ENCODE data around the gene SLC22A23.

The SLC22A23 gene

DNA sequence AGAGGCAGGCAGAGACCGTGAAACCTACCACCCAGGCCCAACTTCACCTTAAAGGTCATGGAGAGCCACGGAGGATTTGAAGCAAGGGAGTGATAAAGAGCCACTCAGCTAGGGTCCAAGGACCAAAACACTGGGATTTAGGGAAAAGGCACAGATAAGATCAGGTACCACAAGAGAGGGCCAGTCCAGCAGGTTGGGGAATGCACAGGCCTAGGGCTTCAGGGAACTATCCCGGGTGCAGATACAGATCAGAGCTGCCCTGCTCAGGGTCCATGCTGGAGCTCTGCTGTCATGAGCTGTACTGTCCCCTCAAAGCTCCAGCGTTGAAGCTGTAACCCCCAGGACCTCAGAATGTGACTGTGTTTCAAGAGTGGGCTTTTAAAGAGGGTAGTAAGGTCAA, 16.9 kb downstream of the SLC22A23 start:
- Histone ChIP-seq H3K4me1 (ENCODE audit: control insufficient read depth, low read depth, low read length) (peaks cover 16% of the 10 kb centered on the region), H3K36me3 (ENCODE audit: control insufficient read depth, low read depth, low read length) (no peaks in the 10 kb centered on the region), H3K9ac (ENCODE audit: low read length) (no peak overlapping the region), H3K27me3 (ENCODE audit: control insufficient read depth, insufficient read depth, low read length) (no peaks in the 10 kb centered on the region), H3K27ac (ENCODE audit: low read length) (no peak overlapping the region), H3K9me3 (ENCODE audit: control insufficient read depth, low read depth, low read length) (no peaks in the 10 kb centered on the region), H3K4me3 (ENCODE audit: low read length) (no peak overlapping the region)

DNA sequence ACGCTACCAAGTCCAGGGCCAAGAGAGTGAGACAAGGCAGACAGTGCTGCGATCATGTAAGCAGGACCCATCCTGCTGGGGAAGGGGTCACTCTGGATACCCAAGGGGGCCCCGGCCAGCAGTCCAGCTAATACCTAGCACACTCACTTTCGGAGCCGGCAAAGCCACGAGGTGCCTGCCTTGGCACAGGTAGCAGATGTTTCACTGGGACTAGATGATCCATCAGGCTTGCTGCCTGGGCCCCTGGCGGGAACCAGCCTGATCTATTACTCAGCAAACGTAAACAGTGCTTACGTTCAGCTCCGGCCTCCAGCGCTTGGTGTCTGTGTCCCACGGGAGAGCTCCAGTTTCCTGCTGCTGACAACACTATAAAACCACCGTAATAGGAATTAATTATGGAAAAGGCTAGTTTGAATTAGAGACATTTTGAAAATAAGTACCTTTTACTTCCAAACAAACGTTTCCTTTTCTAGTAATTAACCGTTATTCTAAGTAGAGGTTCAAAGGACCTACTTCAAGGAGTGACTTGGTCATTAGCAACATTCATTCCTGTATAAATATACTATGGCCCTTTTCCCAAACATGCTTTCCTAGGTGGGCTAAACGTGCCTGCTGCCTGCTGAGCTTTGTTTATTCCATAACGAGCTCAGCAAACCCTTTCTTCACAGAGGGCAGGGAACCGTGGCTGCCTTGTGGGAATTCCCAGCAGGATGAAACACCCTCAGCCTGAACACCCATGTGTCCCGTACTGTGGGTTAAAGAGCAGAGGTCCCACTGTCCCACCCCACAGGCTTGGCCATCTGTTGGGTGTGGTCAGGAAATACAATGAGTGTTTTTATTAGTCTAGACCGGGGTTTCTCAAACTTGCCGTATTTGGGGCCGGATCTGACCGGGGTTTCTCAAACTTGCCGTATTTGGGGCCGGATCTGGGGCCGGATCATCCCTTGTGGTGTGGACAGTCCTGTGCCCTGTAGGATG, 18.4 kb downstream of the SLC22A23 start:
- no peak overlapping the region for H3K27ac ChIP-seq (ENCODE audit: low read length)
- H3K9ac ChIP-seq (ENCODE audit: low read length), result no peak overlapping the region
- no peak overlapping the region for H3K4me3 ChIP-seq (ENCODE audit: low read length)
- no peaks in the 10 kb centered on the region for H3K36me3 ChIP-seq (ENCODE audit: control insufficient read depth, low read depth, low read length)
- no peaks in the 10 kb centered on the region for H3K27me3 ChIP-seq (ENCODE audit: control insufficient read depth, insufficient read depth, low read length)
- peaks cover 8% of the 10 kb centered on the region for H3K4me1 ChIP-seq (ENCODE audit: control insufficient read depth, low read depth, low read length)
- H3K9me3 ChIP-seq (ENCODE audit: control insufficient read depth, low read depth, low read length), result no peaks in the 10 kb centered on the region

DNA sequence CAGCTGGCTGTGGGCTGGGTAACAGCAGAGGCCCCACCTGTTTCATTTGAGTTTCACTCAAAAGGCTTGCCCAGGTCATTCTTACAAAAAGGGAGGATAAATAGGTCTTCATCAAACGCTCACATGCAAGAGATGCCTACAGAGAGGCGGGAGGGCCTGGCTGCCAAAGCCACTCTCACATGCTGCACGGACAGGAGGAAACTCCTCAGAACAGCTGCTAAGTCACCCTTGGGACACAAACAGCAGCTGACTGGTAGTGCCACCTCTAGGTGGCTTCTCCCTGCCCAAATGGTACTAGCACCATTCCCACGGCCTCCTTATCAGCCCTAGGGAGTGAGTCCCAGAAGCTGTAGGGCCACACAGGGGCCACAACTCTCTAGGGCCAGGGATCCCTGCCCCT, 23.8 kb downstream of the SLC22A23 start:
- no peak overlapping the region for H3K27ac ChIP-seq (ENCODE audit: low read length)
- no peak overlapping the region for H3K9ac ChIP-seq (ENCODE audit: low read length)
- H3K9me3 ChIP-seq (ENCODE audit: control insufficient read depth, low read depth, low read length), result no peaks in the 10 kb centered on the region
- H3K4me3 ChIP-seq (ENCODE audit: low read length), result no peak overlapping the region
- no peaks in the 10 kb centered on the region for H3K4me1 ChIP-seq (ENCODE audit: control insufficient read depth, low read depth, low read length)
- no peaks in the 10 kb centered on the region for H3K36me3 ChIP-seq (ENCODE audit: control insufficient read depth, low read depth, low read length)
- no peaks in the 10 kb centered on the region for H3K27me3 ChIP-seq (ENCODE audit: control insufficient read depth, insufficient read depth, low read length)

DNA sequence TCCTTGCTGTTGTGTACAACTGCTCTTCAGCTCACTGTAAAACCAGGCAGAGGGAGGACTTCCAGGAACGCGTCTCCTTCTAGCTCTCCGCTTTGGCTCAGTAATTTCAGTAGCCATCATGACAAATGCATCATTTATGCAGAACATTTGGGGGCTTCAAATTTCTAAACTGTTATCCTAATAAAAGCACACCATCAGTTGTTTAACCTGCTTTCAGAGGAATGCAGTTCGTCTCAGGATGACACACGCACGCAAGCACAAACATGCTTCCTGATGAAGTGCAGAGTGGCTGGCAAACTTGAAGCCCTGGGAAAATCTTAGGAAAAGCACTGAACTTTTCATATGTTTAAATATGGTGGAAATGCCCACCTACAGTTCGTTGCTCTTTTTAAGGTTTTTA, 24.4 kb downstream of the SLC22A23 start:
- no peaks in the 10 kb centered on the region for H3K27me3 ChIP-seq (ENCODE audit: control insufficient read depth, insufficient read depth, low read length)
- H3K27ac ChIP-seq (ENCODE audit: low read length), result no peak overlapping the region
- no peak overlapping the region for H3K9ac ChIP-seq (ENCODE audit: low read length)
- no peaks in the 10 kb centered on the region for H3K9me3 ChIP-seq (ENCODE audit: control insufficient read depth, low read depth, low read length)
- H3K4me3 ChIP-seq (ENCODE audit: low read length), result no peak overlapping the region
- H3K4me1 ChIP-seq (ENCODE audit: control insufficient read depth, low read depth, low read length), result peaks cover 2% of the 10 kb centered on the region
- no peaks in the 10 kb centered on the region for H3K36me3 ChIP-seq (ENCODE audit: control insufficient read depth, low read depth, low read length)

DNA sequence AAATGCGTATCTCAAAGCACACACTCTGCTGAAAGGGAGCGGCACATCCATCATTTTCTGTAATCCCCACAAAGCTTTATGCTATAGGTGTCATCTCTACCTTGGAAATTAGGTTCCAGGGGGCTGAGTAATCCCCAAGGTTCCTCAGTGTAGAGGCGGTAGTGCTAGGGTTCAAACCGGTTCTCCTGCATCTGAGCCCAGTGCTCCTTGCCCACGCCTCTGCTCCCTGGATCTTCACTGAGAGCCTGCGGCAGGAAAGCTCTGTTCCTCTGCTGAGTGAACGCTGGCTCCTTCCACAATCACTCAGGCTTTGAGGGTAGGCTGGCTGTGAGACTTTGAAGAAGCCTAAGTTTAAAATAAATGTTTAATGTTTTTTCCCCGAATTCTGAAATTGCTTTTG, 24.9 kb downstream of the SLC22A23 start:
- no peaks in the 10 kb centered on the region for H3K27me3 ChIP-seq (ENCODE audit: control insufficient read depth, insufficient read depth, low read length)
- H3K4me1 ChIP-seq (ENCODE audit: control insufficient read depth, low read depth, low read length), result peaks cover 5% of the 10 kb centered on the region
- no peaks in the 10 kb centered on the region for H3K9me3 ChIP-seq (ENCODE audit: control insufficient read depth, low read depth, low read length)
- no peak overlapping the region for H3K27ac ChIP-seq (ENCODE audit: low read length)
- H3K9ac ChIP-seq (ENCODE audit: low read length), result no peak overlapping the region
- no peak overlapping the region for H3K4me3 ChIP-seq (ENCODE audit: low read length)
- no peaks in the 10 kb centered on the region for H3K36me3 ChIP-seq (ENCODE audit: control insufficient read depth, low read depth, low read length)

DNA sequence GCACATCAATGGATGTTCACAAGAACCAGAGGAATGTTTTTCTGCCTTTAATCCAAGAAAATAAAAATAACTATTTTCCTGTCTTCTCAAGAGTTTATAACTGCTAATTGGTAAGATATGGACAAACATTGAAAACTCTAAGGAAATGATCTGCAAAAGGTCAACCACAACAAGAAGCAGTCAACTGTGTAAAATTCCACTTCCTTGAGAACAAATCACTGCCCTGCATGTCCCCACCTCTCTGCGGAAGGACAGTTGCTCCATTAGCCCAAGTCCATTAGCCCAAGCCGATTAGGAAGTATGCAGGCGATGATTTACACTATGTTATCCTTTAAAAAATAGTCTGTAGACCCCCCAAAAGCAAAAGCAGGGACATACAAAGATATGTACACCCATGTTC, 27.6 kb downstream of the SLC22A23 start:
- H3K4me3 ChIP-seq (ENCODE audit: low read length), result no peak overlapping the region

DNA sequence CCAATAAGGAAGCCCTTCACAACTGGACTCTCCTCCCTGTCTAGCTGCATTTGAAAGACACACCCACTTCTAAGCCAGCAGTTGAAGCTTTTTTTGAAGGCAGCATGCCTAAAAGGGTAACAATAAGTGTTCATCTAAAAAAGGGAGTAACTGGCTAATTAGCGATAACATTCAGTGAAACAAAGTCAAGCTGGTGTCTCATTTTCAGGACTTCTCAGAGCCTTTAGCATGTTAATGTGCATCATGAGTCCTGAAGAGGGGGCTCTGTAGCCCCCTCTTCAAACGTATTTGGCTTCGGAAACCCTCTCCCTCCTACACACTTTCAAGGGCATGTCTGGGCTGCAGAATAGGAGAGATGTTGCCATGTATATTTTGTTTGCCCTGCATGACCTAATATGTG, 28.1 kb downstream of the SLC22A23 start:
- peaks cover 26% of the 10 kb centered on the region for H3K4me1 ChIP-seq (ENCODE audit: control insufficient read depth, low read depth, low read length)
- no peak overlapping the region for H3K9ac ChIP-seq (ENCODE audit: low read length)
- no peaks in the 10 kb centered on the region for H3K36me3 ChIP-seq (ENCODE audit: control insufficient read depth, low read depth, low read length)
- H3K27me3 ChIP-seq (ENCODE audit: control insufficient read depth, insufficient read depth, low read length), result no peaks in the 10 kb centered on the region
- no peaks in the 10 kb centered on the region for H3K9me3 ChIP-seq (ENCODE audit: control insufficient read depth, low read depth, low read length)
- no peak overlapping the region for H3K27ac ChIP-seq (ENCODE audit: low read length)
- no peak overlapping the region for H3K4me3 ChIP-seq (ENCODE audit: low read length)

More for the DNA sequence above, 27.6 kb downstream of the SLC22A23 start:
- Histone ChIP-seq H3K4me1 (ENCODE audit: control insufficient read depth, low read depth, low read length) (peaks cover 20% of the 10 kb centered on the region), H3K36me3 (ENCODE audit: control insufficient read depth, low read depth, low read length) (no peaks in the 10 kb centered on the region), H3K9ac (ENCODE audit: low read length) (no peak overlapping the region), H3K27me3 (ENCODE audit: control insufficient read depth, insufficient read depth, low read length) (no peaks in the 10 kb centered on the region), H3K9me3 (ENCODE audit: control insufficient read depth, low read depth, low read length) (no peaks in the 10 kb centered on the region), H3K27ac (ENCODE audit: low read length) (no peak overlapping the region)

DNA sequence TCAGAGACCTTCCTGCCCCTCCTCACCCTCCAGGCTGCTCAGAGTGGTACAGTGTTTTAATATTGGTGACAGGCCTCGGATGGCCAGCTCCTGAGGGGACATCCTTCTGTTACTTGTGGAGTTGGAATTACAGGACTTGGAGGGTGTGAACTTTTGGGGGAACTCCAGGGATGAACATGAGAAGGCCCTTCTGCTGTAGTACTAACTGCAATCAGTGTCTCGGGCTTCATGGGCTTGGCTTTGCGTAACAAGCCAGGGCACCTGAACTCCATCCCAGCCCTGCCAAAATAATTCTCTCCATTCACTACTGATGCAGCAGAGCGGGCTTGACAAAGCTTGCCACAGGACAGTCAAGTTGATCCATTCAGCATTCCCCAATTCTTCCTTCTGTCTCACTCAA, 28.6 kb downstream of the SLC22A23 start:
- H3K9me3 ChIP-seq (ENCODE audit: control insufficient read depth, low read depth, low read length), result no peaks in the 10 kb centered on the region
- no peaks in the 10 kb centered on the region for H3K36me3 ChIP-seq (ENCODE audit: control insufficient read depth, low read depth, low read length)
- H3K4me3 ChIP-seq (ENCODE audit: low read length), result no peak overlapping the region
- H3K9ac ChIP-seq (ENCODE audit: low read length), result no peak overlapping the region
- H3K27ac ChIP-seq (ENCODE audit: low read length), result no peak overlapping the region
- peaks cover 30% of the 10 kb centered on the region for H3K4me1 ChIP-seq (ENCODE audit: control insufficient read depth, low read depth, low read length)
- no peaks in the 10 kb centered on the region for H3K27me3 ChIP-seq (ENCODE audit: control insufficient read depth, insufficient read depth, low read length)

DNA sequence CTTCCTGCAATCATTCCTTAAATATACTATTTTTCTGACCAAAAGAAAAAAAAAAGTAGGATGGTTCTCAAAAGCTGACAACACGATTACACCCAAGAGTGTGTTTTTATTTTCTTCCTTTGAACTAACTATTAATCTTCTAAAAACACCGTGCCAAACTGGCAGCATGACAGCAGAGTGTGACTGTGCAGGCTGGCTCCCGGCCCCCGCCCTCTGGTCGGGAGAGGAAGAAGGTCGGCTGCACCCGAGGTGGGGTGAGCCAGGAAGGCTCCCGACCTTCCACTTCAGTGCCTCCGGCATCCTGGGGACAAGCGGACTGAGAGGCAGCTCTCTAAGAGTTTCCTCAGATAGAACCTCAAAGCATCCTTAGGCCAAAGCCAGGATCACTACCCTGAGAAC, 29.2 kb downstream of the SLC22A23 start:
- Histone ChIP-seq H3K9me3 (ENCODE audit: control insufficient read depth, low read depth, low read length) (no peaks in the 10 kb centered on the region), H3K27me3 (ENCODE audit: control insufficient read depth, insufficient read depth, low read length) (no peaks in the 10 kb centered on the region), H3K9ac (ENCODE audit: low read length) (no peak overlapping the region), H3K4me1 (ENCODE audit: control insufficient read depth, low read depth, low read length) (peaks cover 36% of the 10 kb centered on the region), H3K36me3 (ENCODE audit: control insufficient read depth, low read depth, low read length) (no peaks in the 10 kb centered on the region), H3K4me3 (ENCODE audit: low read length) (no peak overlapping the region), H3K27ac (ENCODE audit: low read length) (no peak overlapping the region)

DNA sequence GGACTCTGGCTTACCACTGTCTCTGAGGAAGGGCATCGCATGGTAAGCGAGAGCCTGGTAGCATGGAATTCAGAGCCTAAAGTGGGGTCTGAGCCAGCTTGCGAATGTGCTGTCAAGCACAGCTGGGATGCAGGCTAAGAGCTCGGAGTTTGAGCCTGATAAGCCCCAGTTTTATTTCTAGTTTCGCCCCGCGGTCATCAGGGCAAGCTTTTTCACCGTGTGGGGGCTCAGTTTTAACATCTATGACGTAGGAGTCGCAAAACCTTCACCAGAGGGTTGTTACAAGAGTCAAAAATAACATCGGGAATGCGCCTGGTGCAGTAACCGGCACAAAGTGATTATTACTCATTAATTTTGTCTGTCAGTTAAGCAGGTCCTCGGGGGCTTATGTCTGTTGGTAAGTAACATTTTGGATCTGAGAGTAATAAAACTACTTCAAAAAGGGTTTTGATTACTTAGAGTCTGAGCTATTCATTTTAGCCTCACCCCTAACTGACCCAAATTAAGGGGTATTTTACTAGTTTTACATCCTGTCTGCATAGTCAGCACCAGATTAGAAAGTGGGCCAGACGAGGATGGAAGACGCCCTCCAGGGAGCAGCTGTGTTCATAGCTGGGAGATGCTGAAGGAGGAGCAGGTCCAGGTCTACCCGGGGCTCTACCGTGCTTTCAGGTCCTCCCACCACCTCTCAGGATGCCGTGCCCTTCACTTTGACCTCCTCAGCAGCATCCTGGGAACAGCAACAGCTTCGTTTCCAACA, 29.7 kb downstream of the SLC22A23 start:
- H3K27me3 ChIP-seq (ENCODE audit: control insufficient read depth, insufficient read depth, low read length), result no peaks in the 10 kb centered on the region
- H3K4me1 ChIP-seq (ENCODE audit: control insufficient read depth, low read depth, low read length), result peaks cover 42% of the 10 kb centered on the region
- H3K27ac ChIP-seq (ENCODE audit: low read length), result no peak overlapping the region
- H3K9ac ChIP-seq (ENCODE audit: low read length), result no peak overlapping the region
- no peak overlapping the region for H3K4me3 ChIP-seq (ENCODE audit: low read length)
- no peaks in the 10 kb centered on the region for H3K9me3 ChIP-seq (ENCODE audit: control insufficient read depth, low read depth, low read length)
- H3K36me3 ChIP-seq (ENCODE audit: control insufficient read depth, low read depth, low read length), result no peaks in the 10 kb centered on the region

DNA sequence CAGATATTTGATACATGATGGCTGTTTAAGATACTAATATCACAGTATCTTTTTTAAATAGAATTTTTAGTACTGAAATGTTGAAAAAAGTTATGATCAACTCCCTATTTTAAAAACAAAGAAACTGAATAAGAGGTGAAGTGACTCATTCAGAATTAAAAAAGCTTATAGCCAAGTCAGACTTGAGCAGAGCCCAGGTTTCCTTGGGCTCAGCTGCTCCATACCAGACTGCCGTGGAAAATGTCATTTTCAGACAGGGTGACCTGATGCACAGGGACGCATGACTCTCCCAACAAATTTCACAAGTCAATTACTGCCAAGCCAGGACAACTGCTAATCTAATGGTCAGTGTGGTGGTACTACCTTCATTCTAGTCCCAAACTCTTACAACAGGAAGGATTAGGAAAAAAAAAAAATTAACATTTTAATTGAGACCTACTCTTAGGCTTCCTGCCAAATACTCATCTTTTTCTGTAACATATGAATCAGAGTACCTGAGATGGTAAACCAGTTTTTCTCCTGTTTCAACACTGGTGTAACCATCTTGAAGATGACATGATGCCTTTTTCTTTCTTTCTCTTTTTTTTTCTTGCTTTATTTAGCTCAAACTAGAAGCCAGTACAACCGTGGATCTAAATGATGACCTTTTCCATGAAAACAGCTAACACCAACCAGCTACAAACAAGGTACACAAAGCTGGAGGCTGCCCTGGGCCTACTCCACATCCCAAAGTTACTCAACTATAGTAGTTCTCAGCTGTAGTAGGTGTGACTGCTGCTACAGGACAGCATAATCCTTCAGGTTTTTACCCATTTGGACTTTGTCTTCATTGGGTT, 30.5 kb downstream of the SLC22A23 start:
- H3K4me1 ChIP-seq (ENCODE audit: control insufficient read depth, low read depth, low read length), result peaks cover 50% of the 10 kb centered on the region
- H3K27me3 ChIP-seq (ENCODE audit: control insufficient read depth, insufficient read depth, low read length), result no peaks in the 10 kb centered on the region
- H3K9me3 ChIP-seq (ENCODE audit: control insufficient read depth, low read depth, low read length), result no peaks in the 10 kb centered on the region
- H3K9ac ChIP-seq (ENCODE audit: low read length), result no peak overlapping the region
- H3K36me3 ChIP-seq (ENCODE audit: control insufficient read depth, low read depth, low read length), result no peaks in the 10 kb centered on the region
- no peak overlapping the region for H3K4me3 ChIP-seq (ENCODE audit: low read length)
- no peak overlapping the region for H3K27ac ChIP-seq (ENCODE audit: low read length)

All from iPS-18a (cell line).